GM21360 (cell line): ENCODE results near the gene DNAJB2.

Experiments
- ATAC-seq: cut with Tn5 transposase; IDR thresholded peaks from one replicate; pipeline ENCODE4 v1.9.1; 2021; ENCODE audit warnings: mild to moderate bottlenecking, moderate library complexity; ENCODE audit not compliant: unreplicated experiment

The DNAJB2 gene

GRCh38 chr2:219279151-219279915, at the start of gene DNAJB2:
DNAJB2 (plus strand) TSS chr2:219279366; CDS start chr2:219279834, 468 bp downstream.
- ATAC-seq = peak; percentile 83

- ATAC-seq = no peak
These were observed 49.1 kb upstream of the DNAJB2 start for GRCh38 chr2:219230059-219230540.

- ATAC-seq = no peak
These were observed 44.8 kb upstream of the DNAJB2 start for GRCh38 chr2:219234331-219234730.

- ATAC-seq = no peak
These were observed 35.8 kb upstream of the DNAJB2 start for GRCh38 chr2:219243291-219243761.

DNA sequence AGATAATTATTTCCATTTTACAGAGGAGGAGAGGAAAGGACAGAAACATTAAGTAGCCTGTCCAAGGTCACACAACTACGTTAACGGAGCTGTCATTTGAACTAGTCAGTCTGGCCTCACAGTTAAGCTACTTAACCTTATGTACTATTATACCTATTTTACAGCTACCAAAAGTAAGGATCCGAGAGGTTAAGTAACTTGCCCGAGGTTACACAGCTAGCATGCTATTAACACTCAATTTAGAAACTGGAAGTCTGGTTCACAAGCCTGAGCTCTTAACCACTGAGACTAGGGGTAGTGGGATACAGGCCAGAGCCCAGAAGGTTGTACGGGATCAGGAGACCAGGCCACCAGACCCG, 34.4 kb upstream of the DNAJB2 start:
- no peak for ATAC-seq

- ATAC-seq = peak; percentile 78
These were observed 33.8 kb upstream of the DNAJB2 start, which contains the start of the genes GLB1L and STK16 for GRCh38 chr2:219245148-219245898. GLB1L (minus strand) TSS chr2:219245444; CDS start chr2:219243573, 1,871 bp downstream. STK16 (plus strand) TSS chr2:219245479; CDS start chr2:219246000, 521 bp downstream.

- ATAC-seq = no peak
These were observed 33.3 kb upstream of the DNAJB2 start for GRCh38 chr2:219245899-219246230.

DNA sequence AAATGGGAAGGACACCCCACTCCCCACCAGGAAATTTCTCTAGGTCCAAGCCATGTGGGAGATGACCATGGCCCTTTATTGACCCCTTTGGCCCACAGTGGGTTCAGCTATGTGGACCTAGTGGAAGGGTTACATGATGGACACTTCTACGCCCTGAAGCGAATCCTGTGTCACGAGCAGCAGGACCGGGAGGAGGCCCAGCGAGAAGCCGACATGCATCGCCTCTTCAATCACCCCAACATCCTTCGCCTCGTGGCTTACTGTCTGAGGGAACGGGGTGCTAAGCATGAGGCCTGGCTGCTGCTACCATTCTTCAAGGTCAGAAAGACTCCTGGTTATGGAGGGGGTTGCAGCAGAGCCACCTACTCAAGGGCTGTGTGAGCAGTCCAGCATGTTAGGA, 32.6 kb upstream of the DNAJB2 start:
- ATAC-seq = no peak

GRCh38 chr2:219247678-219248642, 31.2 kb upstream of the DNAJB2 start:
- ATAC-seq = no peak

- no peak for ATAC-seq
These were observed 30.3 kb upstream of the DNAJB2 start for GRCh38 chr2:219248845-219249202.

DNA sequence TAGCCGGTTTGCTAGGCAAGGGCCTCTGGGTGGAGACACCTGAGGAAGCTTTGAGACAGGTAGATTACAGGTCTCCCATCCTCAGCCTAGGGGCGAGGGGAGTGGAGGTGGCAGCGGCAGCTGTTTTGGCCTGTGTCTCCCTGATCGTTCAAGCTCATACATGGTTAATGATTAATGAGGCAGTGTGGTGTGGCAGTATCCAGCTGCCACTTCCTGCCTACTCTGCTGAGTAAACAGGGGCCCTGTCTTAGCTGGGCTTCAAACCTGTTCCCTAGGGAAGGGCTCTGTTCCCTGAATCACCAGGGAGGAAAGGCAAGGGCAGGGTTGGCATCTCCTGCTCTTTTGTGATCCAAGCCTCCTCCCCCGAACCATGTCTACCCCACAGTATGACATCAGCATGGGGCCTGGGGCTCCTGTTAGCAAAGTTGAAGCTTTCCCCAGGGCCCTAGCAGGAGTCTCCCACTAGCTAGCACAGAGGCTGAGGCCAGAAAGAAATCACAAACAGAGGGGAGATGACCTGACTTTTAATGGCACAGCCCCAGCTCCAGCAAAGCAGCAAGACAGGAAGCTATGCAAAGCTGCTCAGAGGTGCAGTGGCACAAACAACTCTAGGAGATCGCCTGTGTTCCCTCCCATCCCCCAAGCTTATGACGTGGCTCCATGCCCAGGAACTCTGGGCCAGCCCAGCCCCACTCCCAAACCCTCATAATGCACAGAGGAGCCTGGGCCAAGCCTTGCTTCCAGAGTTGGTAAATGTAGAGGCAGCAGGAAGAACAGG, 29.8 kb upstream of the DNAJB2 start:
- no peak for ATAC-seq

DNA sequence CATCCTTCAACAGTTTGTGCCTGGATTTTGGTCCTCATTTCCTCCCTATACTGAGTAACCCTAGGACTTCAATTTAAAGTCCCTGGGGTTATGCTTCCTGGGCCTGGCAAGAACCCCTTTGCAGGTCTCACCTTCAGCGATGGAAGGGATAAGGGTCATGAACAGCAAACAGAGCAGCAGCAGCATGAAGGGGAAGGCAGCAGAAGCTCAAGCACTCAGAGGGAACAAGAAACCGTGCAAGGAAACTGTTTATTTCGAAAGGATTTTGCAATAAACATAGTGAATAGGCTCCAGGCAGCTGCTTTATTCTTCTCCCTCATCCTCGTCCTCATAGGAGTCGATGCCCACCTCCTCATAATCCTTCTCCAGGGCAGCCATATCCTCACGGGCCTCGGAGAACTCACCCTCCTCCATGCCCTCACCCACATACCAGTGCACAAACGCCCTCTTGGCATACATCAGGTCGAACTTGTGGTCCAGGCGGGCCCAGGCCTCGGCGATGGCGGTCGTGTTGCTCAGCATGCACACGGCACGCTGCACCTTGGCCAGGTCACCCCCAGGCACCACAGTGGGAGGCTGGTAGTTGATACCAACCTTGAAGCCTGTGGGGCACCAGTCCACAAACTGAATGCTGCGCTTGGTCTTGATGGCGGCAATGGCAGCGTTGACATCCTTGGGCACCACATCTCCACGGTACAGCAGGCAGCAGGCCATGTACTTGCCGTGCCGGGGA, 29.0 kb upstream of the DNAJB2 start:
- no peak for ATAC-seq

DNA sequence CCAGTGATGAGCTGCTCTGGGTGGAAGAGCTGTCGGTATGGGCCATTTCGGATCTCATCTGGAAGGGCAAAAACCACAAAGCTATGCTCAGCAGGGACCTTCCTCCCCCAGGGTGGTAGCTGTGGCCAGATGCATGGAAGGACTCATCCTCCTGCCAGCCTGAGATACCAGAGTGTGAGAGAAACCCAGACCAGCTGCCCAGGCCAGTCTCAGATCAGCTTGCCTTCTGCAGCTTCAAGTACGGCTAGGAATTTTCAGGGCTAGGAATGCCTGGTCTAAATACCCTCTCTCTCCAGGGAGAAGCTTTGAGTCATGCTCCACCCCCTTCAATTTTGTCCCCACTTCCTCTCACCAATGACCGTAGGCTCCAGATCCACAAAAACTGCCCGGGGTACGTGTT, 27.5 kb upstream of the DNAJB2 start:
- ATAC-seq = no peak

DNA sequence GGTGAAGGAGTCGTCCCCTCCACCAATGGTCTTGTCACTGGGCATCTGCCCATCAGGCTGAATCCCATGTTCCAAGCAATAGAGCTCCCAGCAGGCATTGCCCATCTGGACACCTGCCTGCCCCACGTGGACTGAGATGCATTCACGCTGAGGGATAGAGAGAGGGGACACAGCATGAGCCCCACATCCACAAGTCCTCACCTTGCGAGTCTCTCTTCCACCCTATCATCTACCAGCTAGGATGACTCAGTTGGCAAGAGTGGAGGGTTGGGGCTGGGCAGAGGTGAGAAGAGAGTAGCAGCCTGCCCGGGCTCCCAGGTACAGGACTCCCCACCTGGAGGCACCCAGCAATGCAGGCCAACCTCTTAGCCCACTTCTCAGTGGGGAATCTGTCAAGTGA, 27.1 kb upstream of the DNAJB2 start:
- no peak for ATAC-seq

DNA sequence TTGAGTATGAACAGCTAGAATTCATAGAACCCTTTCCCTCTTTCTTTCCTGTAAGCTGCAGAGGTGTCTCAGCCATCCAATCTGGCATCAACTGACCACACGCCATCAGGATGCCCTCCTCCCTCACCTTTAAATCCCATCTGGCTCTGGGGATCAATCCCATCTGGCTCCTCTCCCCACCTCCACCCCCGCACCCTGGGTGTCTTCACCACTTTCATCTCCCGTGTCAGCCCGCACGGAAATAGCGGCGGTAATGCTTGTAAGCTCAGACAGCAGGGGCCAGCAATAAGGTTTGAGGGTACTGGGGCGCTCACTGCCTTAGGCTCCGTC, 26.6 kb upstream of the DNAJB2 start:
- ATAC-seq = no peak

GRCh38 chr2:219252900-219253752, 26.0 kb upstream of the DNAJB2 start, which contains the start of gene TUBA4B:
TUBA4B (plus strand) TSS chr2:219253243; CDS start chr2:219253408, 165 bp downstream.
- peak; percentile 11 for ATAC-seq

DNA sequence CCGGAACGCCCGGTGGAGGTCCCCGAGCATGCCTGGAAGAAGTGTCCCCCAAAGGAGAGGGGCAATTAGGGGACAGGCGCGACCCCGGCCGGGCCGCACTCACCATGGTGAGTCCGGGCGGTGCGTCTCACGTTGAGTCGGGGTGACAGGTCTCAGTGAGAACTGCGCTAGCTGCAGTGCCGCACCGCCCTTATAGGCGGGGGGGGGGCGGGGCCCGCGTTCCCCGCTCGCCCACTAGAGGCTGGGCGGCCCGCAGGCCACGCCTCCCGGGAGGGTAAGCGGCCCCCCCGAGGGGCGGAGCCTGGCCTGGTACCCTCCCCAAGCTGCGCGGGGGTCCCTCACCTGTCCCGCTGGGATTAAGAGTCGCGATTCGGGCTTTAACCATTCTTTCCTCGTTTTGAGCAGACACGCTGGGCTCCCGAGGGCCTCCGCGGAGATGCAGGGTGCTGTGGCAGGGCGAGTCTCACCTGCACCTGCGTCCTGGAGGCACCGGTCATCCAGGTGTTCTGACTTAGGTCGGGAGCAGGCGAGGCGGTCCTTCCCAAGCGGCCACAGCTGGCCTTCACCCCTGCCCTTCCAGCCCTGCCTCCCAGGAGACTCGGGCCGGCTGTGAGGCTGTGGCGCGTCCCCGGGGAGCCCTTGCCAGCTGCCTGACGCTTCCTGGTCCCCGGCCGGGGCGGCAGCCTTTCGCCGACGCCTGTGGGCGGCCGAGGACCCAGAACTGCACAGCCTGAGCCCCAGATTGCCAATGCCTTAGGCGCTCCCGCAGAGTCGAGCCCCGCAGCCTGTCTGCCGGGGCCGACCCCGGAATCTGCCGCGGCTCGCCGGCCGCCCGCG, 25.2 kb upstream of the DNAJB2 start, which contains the start of gene TUBA4A:
Gene TUBA4A, minus strand, starts transcription at position 166 of the 837 bp plus-strand sequence. Its CDS starts 60 bp downstream, at position 106.
- ATAC-seq = peak; percentile 56
